Right lobe of liver (tissue), 4 donors: Measurements from ENCODE around the gene MEPE.

ENCODE experiments used
- POLR2A ChIP-seq: fragments of 450-650 bp; IDR thresholded peaks from one replicate; pipeline ENCODE4 v1.6.1; 2017; ENCODE audit warnings: antibody characterized with exemption, mild to moderate bottlenecking
- TF ChIP-seq, protein P1 (sequence below), 4 donors: fragments of 200-600 bp in 3 of 4; fragments of 450-650 bp in 1 of 4; IDR thresholded peaks; one replicate each; pipeline versions ENCODE4 v1.5.1 to v1.8.0; 2016 to 2022; ENCODE audit warnings: antibody characterized with exemption in 4 of 4, mild to moderate bottlenecking in 2 of 4
- donor health status: DM: no; HTN: no; CAD: no.
- donor health status: DM: no; HTN: no; CAD: no.
- donor health status: DM: no; HTN: yes; CAD: no.

DNA sequence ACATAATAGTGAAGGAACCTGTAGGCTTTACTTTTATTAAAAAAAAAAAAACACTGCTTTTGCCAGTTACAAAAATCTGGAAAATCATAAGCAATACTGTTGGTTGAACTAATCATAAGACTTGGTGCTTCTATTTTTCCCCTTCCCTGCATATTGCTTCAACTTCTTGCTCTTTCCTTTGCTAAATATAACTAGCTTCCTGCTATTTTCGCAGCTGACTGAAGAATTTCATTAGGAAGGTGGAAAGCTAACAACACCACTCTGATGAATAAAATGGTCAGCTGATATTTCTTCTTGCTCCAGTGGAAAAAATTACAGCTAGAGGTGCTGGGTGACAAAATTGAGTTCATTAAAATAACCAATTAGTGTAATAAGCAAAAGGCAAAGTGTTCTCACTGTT lies 39.3 kb downstream of the MEPE start:
- no peak for TF ChIP-seq POLR2A
- TF ChIP-seq, protein P1, sequence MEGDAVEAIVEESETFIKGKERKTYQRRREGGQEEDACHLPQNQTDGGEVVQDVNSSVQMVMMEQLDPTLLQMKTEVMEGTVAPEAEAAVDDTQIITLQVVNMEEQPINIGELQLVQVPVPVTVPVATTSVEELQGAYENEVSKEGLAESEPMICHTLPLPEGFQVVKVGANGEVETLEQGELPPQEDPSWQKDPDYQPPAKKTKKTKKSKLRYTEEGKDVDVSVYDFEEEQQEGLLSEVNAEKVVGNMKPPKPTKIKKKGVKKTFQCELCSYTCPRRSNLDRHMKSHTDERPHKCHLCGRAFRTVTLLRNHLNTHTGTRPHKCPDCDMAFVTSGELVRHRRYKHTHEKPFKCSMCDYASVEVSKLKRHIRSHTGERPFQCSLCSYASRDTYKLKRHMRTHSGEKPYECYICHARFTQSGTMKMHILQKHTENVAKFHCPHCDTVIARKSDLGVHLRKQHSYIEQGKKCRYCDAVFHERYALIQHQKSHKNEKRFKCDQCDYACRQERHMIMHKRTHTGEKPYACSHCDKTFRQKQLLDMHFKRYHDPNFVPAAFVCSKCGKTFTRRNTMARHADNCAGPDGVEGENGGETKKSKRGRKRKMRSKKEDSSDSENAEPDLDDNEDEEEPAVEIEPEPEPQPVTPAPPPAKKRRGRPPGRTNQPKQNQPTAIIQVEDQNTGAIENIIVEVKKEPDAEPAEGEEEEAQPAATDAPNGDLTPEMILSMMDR (IDR thresholded peaks at IDR 0.05), result no peak
